HuH-7.5 (cell line): ENCODE data around the gene MICAL3.

ENCODE experiments used
- DNase-seq: peaks from one replicate; pipeline ENCODE4 v3.0.0; 2011; ENCODE audit warnings: low spot score

MICAL3 gene

DNA sequence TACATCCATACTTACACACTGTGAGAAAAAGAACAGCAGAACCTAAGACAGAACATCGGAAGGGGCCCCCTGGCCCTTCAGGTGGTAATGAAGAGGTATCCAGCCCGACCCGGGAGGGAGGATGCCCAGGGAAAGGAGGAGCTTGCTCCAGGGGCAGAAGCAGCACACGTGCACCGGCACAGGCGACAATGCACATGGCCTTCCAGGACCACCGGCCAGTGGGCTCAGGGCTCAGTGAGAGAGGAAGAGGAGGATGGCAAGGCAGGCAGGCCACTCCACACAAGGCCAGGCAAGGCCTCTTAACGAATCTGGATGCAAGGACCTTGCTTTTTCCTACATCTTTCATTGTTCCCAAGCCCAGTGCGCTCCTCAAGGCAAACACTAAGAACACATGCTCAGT, 52.6 kb downstream of the MICAL3 start:
- DNase-seq = no peak

GRCh38 chr22:17970201-17970708, 54.1 kb downstream of the MICAL3 start:
- DNase-seq = no peak

GRCh38 chr22:17969701-17970113, 54.7 kb downstream of the MICAL3 start:
- no peak for DNase-seq

DNA sequence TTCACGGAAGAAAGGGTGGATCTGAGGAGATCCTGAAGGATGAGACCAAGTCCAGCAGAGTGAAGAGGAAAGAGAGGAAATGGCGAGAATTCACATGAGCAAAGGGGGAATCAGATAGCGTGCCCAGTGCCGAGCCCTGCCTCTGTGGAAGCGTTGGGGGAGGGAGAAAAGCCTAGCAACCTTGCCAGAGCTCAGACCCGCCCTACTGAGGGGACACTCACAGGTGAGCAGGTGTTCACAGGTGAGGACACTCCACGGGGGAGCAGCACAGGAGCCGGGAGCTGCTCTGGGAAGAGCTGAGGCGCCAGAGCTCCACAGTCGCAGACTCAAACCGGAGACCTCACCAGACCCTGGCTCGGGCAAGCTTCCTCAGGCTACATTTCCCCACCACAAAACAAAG, 56.2 kb downstream of the MICAL3 start:
- DNase-seq = no peak

GRCh38 chr22:17966403-17966717, 58.0 kb downstream of the MICAL3 start:
- DNase-seq = no peak

GRCh38 chr22:17965538-17966402, 58.6 kb downstream of the MICAL3 start:
- DNase-seq = no peak

DNA sequence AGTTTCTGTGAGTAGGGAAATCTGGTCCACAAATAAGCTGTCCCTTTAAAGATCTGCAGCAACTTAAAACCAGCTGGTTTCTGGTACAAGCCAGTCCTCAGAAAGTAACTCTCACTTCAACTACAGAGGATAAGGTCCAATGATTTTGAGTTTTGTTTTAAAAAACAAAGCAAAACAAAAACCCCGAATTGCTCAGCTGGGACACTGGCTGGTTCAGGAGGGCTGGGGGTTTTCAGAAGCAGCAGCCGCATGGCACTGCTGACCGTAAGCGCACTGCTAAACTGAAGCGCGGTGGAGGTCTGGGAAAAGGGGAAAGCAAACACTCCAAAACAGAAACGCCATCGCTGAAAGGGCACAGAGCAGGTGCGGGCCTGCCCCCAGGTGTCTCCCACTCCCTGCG, 59.7 kb downstream of the MICAL3 start:
- DNase-seq = no peak

DNA sequence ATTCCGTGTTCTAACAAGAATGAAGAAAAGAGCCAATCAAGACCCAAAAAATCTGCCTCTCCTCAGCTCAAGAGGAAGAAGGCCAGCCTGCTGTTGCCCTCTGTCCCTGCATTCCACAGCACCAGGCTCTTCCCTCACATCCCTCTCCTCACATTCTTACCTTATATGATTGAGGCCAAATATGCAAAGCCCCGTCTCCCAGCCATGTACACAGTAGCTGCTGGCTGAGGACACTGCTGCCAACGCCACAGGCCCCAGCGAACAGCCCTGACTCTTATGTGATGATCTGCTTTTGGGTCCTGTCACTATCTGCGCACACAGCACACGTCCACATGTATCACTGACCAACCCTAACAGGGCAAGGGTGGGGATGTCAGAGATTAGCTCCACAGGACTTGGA, 60.2 kb downstream of the MICAL3 start:
- DNase-seq = no peak

GRCh38 chr22:17963015-17963414, 61.3 kb downstream of the MICAL3 start:
- DNase-seq = no peak

DNA sequence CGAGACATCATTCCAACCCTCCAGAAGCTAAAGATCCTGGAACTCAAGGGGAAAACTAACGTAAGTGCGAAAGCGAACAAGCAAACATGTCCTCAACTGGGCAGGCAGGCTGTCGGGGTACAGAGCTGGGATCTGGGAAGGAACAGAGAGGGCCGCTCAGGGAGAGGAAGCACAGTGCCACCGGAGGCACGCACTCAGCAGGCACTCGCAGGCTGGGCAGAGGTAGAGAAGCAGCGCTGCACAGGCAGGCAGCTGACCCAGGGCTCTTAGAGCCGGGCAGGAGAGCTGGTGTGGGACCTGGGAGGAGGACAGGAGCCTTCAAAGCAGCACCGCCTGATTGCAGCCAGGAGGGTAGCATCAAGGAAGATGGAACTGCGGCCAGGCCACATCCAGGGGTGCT, 62.2 kb downstream of the MICAL3 start:
- no peak for DNase-seq

DNA sequence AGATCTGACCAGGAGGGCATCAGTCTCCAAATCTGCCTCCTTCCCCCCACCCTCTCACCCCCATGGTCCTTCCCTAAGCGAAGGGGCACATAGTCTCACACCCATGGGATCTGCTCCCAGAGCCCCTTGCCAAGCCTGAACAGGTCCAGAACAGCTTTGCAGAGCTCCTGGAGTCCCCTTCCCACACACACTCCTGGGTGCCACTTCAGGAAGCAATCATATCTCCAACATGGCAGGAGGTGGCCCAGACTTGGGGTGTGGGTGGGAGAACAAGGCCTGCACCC, 63.0 kb downstream of the MICAL3 start:
- DNase-seq = no peak

DNA sequence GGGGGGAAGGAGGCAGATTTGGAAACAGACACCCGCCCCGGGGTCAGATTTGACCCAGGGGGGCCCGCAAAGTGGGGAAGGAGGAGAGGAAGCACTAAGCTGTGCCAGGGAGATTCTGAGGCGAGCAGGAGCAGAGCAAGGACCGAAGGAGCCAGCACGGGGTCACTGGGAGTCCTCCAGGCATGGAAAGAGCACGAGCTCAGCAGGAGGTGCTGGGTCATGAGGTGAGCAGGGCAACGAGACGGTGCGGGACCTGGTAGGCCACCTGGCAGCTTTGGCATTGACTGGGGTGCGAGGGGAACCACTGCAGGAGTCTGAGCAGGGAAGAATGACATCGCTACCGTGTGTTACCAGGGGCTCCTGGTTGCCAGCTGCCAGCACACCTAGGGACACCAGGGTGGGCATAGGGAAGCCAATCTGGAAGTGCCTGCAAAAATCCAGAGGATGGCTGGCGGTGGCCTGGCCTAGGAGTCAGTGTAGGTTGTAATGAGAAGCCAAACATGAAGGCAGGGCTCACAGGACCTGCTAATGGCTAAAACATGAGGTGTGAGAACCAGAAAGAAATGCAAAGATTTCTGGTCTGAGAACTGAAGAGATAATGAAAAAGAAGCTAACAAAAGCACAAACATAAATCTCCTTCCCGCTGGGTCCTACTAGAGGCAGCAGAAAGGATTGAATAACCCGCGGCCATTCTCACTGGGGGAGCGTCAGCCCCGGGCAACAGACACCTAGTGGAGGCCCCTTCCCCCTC, 63.5 kb downstream of the MICAL3 start:
- no peak for DNase-seq

DNA sequence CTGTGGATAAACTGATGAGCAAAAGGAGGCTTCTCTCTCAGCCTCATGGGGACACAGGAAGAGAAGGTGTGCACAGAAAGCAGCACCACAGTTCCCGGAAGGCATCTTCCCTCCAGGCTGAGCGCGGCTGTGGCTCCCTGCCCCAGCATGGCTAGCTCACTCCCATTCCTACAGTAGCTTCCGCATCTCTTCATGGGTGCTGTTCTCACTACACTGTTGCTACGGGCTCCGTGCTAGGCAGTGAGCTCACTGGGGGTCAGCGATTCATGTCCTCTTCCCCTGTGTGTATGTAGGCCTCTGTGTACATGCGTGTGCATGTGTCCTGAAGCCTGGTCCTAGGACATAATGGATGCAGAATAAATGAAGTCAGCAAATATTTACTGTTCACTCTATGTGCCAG, 64.3 kb downstream of the MICAL3 start:
- no peak for DNase-seq

- DNase-seq = no peak
These were observed 66.2 kb downstream of the MICAL3 start for GRCh38 chr22:17958166-17958565.

- no peak for DNase-seq
These were observed 66.7 kb downstream of the MICAL3 start for GRCh38 chr22:17957693-17958092.

DNA sequence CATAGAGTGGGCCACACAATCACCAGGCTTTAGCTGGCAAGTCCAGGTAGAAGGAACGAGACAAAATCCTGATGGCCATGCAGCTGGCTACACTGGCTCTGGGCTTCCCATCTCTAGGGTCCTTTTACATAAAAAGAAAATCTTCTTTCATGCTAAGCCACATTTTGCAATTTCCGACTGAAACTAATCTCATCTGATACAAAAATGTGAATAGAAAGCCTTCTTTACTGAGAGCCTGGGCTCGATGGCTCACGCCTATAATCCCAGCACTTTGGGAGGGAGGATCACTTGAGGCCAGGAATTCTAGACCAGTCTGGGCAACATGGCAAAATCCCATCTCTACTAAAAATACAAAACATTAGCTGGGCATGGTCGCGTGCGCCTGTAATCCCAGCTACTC, 67.2 kb downstream of the MICAL3 start:
- no peak for DNase-seq

GRCh38 chr22:17956630-17957029, 67.7 kb downstream of the MICAL3 start:
- no peak for DNase-seq

- DNase-seq = no peak
These were observed 68.6 kb downstream of the MICAL3 start for GRCh38 chr22:17955590-17956379.

DNA sequence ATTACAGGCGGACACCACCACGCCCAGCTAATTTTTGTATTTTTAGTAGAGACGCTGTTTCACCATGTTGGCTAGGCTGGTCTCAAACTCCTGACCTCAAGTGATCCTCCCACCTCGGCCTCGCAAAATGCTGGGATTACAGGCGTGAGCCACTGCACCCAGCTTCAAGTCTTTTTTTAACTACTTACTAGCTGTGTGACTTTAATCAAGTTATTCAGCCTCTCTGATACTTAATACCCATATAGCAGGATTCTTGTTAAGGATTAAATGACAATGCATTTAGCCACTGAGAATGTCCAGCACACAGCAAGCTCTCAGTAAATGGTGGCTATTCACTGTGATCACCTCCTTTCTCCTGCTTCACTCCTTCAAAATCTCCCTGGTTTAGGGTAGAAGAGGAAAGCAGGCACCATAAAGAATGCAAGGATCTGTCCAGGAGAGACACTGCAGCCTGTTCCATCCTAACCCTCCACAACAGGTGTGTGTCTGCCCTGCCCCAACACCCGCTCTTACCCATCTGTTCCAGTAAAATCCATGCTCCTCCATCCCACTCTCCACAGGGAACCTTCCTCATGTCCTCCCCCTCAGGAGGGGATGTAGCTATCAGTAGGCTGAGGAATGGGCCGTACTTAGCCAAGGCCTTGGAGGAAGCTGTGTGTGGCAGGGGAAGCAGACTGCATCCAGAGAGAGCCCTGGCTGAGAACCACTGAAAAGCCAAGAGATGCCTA, 69.3 kb downstream of the MICAL3 start:
- no peak for DNase-seq

DNA sequence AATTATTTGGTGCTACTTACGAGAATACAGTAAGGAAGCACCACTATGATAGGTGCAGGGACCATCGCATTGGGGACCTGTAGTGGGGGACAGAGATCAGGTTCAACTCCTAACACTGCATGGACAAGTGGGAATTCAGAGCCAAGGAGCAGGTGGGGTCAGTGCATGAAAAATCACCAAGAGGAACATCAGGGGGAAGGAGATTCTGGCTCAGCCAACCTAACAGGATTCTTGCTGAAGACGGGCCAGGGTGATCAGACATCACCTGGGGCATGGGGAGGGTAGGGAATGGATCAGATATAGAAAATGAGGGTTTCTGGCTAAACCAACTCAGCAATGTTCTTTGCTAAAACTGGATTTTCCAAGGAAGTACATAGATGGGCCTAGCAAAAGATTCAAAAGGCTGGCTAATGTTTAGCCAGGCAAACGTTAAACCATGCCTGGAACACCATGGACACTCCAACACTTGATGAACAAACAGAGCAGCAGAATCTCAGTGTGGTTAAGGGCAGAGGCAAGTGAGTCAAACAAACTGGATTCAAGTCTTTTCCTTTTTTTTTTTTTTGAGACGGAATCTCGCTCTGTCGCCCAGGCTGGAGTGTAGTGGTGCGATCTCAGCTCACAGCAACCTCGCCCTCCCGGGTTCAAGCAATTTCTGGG, 70.0 kb downstream of the MICAL3 start:
- DNase-seq = peak; percentile 58

DNA sequence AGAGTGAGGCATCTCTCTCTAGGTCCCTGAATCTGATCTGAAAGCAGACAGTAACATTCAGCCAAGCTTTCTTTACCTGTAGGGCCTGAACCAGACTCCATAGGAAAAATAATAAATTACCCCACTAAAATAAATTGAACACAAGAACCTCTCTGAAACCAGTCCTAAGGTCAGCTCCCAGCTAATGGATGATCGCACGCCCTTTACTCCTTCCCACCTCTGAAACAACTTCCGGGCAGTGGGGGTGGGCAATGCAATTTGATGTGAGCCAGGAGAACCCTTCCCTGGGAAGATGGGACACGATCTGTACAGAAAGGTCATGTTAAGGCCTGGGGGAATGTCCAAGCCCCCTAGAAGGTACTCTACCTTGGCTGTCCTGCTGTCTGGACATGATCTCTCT, 71.2 kb downstream of the MICAL3 start:
- DNase-seq = no peak
